Keratinocyte (primary cell): ENCODE measurements around the gene CAMSAP3. TPM values are rescaled to one million over a fixed set of nuclear protein-coding genes. Genes with fewer than 3 reads are reported as not detected.

Source experiments
- DNase-seq: peaks from one replicate; pipeline ENCODE4 v3.0.0-alpha.2; 2011; ENCODE audit warnings: low read depth, missing footprints, low spot score
- FAIRE-seq: peaks from 2 replicates; lab custom pipeline; 2011; peaks lifted over from hg19 to GRCh38; lab: Jason Lieb, UNC
- H2AFZ ChIP-seq: 2 replicates; pipeline ENCODE4 v1.6.0; 2012; ENCODE audit warnings: low read length, control low read depth, inconsistent platforms; ENCODE audit not compliant: control insufficient read depth
- H3K27ac ChIP-seq: 2 replicates; pipeline ENCODE4 v1.5.1; 2011; ENCODE audit warnings: low read length; ENCODE audit not compliant: control insufficient read depth, insufficient read depth
- H3K27me3 ChIP-seq: 3 replicates; pipeline ENCODE4 v1.6.0; 2011; ENCODE audit warnings: low read length; ENCODE audit not compliant: control insufficient read depth, insufficient read depth; ENCODE audit errors: extremely low read depth
- H3K36me3 ChIP-seq, 2 experiments: 2 replicates in 1 of 2; 3 replicates in 1 of 2; pipeline ENCODE4 v1.5.1; 2011; ENCODE audit warnings: low read length in 2 of 2, mild to moderate bottlenecking in 1 of 2; ENCODE audit not compliant: control insufficient read depth in 2 of 2, insufficient read depth in 2 of 2; ENCODE audit errors: extremely low read depth in 1 of 2
- H3K4me1 ChIP-seq: 3 replicates; pipeline ENCODE4 v1.5.1; 2011; ENCODE audit warnings: low read length; ENCODE audit not compliant: control insufficient read depth, insufficient read depth; ENCODE audit errors: extremely low read depth
- H3K4me2 ChIP-seq: 3 replicates; pipeline ENCODE4 v1.6.0; 2011; ENCODE audit warnings: low read depth, low read length; ENCODE audit not compliant: control insufficient read depth, insufficient read depth; ENCODE audit errors: extremely low read depth
- H3K4me3 ChIP-seq, 3 experiments: fragments of 200-600 bp in 1 of 3; sonication (generic) in 1 of 3; 2 replicates in 2 of 3; 3 replicates in 1 of 3; pipeline ENCODE4 v1.5.1; 2011 to 2016; ENCODE audit warnings: low read length in 3 of 3, mild to moderate bottlenecking in 3 of 3, control low read depth in 2 of 3, inconsistent platforms in 1 of 3, low read depth in 1 of 3, mixed read lengths in 1 of 3, mixed run types in 1 of 3, moderate library complexity in 1 of 3; ENCODE audit not compliant: control insufficient read depth in 2 of 3, insufficient read depth in 2 of 3; ENCODE audit errors: extremely low read depth in 1 of 3
- H3K79me2 ChIP-seq: 2 replicates; pipeline ENCODE4 v1.6.0; 2012; ENCODE audit warnings: low read length; ENCODE audit not compliant: control insufficient read depth, insufficient read depth
- H3K9ac ChIP-seq: 3 replicates; pipeline ENCODE4 v1.6.0; 2011; ENCODE audit warnings: low read length; ENCODE audit not compliant: control insufficient read depth, insufficient read depth; ENCODE audit errors: extremely low read depth
- H3K9me1 ChIP-seq: 3 replicates; pipeline ENCODE4 v1.6.0; 2011; ENCODE audit warnings: low read length; ENCODE audit not compliant: control insufficient read depth, insufficient read depth; ENCODE audit errors: extremely low read depth
- H3K9me3 ChIP-seq: 2 replicates; pipeline ENCODE4 v1.5.1; 2012; ENCODE audit warnings: low read depth, low read length; ENCODE audit not compliant: control insufficient read depth
- H4K20me1 ChIP-seq: 3 replicates; pipeline ENCODE4 v1.6.0; 2011; ENCODE audit warnings: low read length; ENCODE audit not compliant: control insufficient read depth, insufficient read depth; ENCODE audit errors: extremely low read depth
- CTCF ChIP-seq, 3 experiments: IDR thresholded peaks in 1 of 3; conservative IDR thresholded peaks in 1 of 3; optimal IDR thresholded peaks in 1 of 3; 2 replicates in 2 of 3; 3 replicates in 1 of 3; pipeline versions ENCODE3 to v1.5.1; 2011; ENCODE audit warnings: low read length in 3 of 3, mild to moderate bottlenecking in 3 of 3, moderate library complexity in 2 of 3, control low read depth in 1 of 3, inconsistent platforms in 1 of 3; ENCODE audit not compliant: insufficient read depth in 2 of 3; ENCODE audit errors: extremely low read depth in 1 of 3
- EZH2 ChIP-seq: IDR thresholded peaks from one replicate; pipeline ENCODE4 v1.6.1; 2012; ENCODE audit warnings: inconsistent platforms, mild to moderate bottlenecking, low read length, moderate library complexity
- dilution Hi-C: fragments of 300-500 bp; cut with MboI; formaldehyde crosslinking; loops from one replicate; pipeline ENCODE4 v1.7.0; 2020; ENCODE audit warnings: low sequenced_read_pairs; ENCODE audit not compliant: extremely low pct_ligation_motif_present
- polyA plus RNA-seq, 5 experiments: library from polyadenylated mRNA; depleted of rRNA in 3 of 5; stranded (reverse) in 3 of 5; stranded (forward) in 1 of 5; unstranded in 1 of 5; fragments of >200 nt; gene quantifications; 1 replicate in 1 of 5; 2 replicates in 3 of 5; 3 replicates in 1 of 5; pipeline versions ENCODE4 v1.2.1 to v1.2.3, GENCODE V29; 2011 to 2012; ENCODE audit warnings: missing spikeins in 2 of 5, low read depth in 1 of 5, low replicate concordance in 1 of 5

Gene CAMSAP3
- polyA plus RNA-seq, 1 donor (not counting 4 experiments of a cell fraction or from before 2014, with no cell fraction given), result 2.4 TPM

- dilution Hi-C loops, result no loop called here
- Histone ChIP-seq H3K79me2 (peaks cover 50% of the 10 kb centered on the region), H3K27ac (no peak overlapping the region), H3K9ac (no peak overlapping the region), H3K9me1 (no peaks in the 10 kb centered on the region), H3K4me1 (peaks cover 14% of the 10 kb centered on the region), H3K9me3 (no peaks in the 10 kb centered on the region), H3K27me3 (no peaks in the 10 kb centered on the region), H3K36me3 (peaks cover 18 to 22% of the 10 kb centered on the region in 2 experiments), H4K20me1 (no peaks in the 10 kb centered on the region), H2AFZ (no peak overlapping the region), H3K4me2 (no peak overlapping the region), H3K4me3 (no peak overlapping the region)
- FAIRE-seq (no peak), DNase-seq (no peak)
- TF ChIP-seq CTCF (optimal IDR thresholded peaks at IDR 0.05 in 1 of 3, IDR thresholded peaks at IDR 0.05 in 1 of 3, conservative IDR thresholded peaks at IDR 0.05 in 1 of 3; ENCODE audit: extremely low read depth in 1 of 3, insufficient read depth in 2 of 3, low read length in 3 of 3), result no peak
These were observed 30.2 kb downstream of the CAMSAP3 start for GRCh38 chr19:7625763-7626372.

GRCh38 chr19:7627166-7627565 is 31.5 kb downstream of the CAMSAP3 start:
- peaks cover 14% of the 10 kb centered on the region for H3K4me1 ChIP-seq
- H3K36me3 ChIP-seq, result peaks cover 13 to 18% of the 10 kb centered on the region in 2 experiments
- FAIRE-seq (no peak), DNase-seq (no peak)
- H3K79me2 ChIP-seq, result peaks cover 56% of the 10 kb centered on the region
- no peaks in the 10 kb centered on the region for H3K27me3 ChIP-seq
- no peak overlapping the region for H2AFZ ChIP-seq
- H3K9me1 ChIP-seq, result no peaks in the 10 kb centered on the region
- no peak overlapping the region for H3K4me3 ChIP-seq
- no peak overlapping the region for H3K9ac ChIP-seq
- no peak overlapping the region for H3K4me2 ChIP-seq
- no peak overlapping the region for H3K27ac ChIP-seq
- TF ChIP-seq CTCF (optimal IDR thresholded peaks at IDR 0.05 in 1 of 3, IDR thresholded peaks at IDR 0.05 in 1 of 3, conservative IDR thresholded peaks at IDR 0.05 in 1 of 3; ENCODE audit: extremely low read depth in 1 of 3, insufficient read depth in 2 of 3, low read length in 3 of 3), result no peak
- no peak for TF ChIP-seq EZH2
- dilution Hi-C loops, result no loop called here
- no peaks in the 10 kb centered on the region for H4K20me1 ChIP-seq
- H3K9me3 ChIP-seq, result no peaks in the 10 kb centered on the region
